Fibroblast of pulmonary artery (primary cell): Measurements from ENCODE around the gene HAPLN1.
A peak's percentile ranks its signal among the peaks of the same experiment; 100 is the strongest.

ENCODE experiments used
- DNase-seq: peaks from one replicate; pipeline ENCODE4 v3.0.0-alpha.2; 2010; ENCODE audit warnings: low read depth
- H3K4me3 ChIP-seq: replicated peaks from 2 replicates; pipeline ENCODE4 v1.5.1; 2011; ENCODE audit warnings: low read depth, mild to moderate bottlenecking, control low read depth, low read length, moderate library complexity
- CTCF ChIP-seq: IDR thresholded peaks from 2 replicates; pipeline ENCODE4 v1.5.1; 2011; ENCODE audit warnings: mild to moderate bottlenecking, control low read depth, low read length, inconsistent platforms; ENCODE audit errors: missing control alignments

The HAPLN1 gene

GRCh38 chr5:83720836-83721537, at the start of gene HAPLN1:
Gene HAPLN1, minus strand, starts transcription at chr5:83720855. Its CDS starts 47,332 bp downstream, at chr5:83673523.
- peak within 1 kb of the TSS; percentile 57 for H3K4me3 ChIP-seq
- no peak for DNase-seq
- no peak for TF ChIP-seq CTCF

- DNase-seq = no peak
- H3K4me3 ChIP-seq = no peak overlapping the region
- TF ChIP-seq CTCF = no peak
Observed at GRCh38 chr5:83767409-83767992, 46.8 kb upstream of the HAPLN1 start.

GRCh38 chr5:83764101-83764500, 43.4 kb upstream of the HAPLN1 start:
- DNase-seq = peak; percentile 21
- no peak overlapping the region for H3K4me3 ChIP-seq
- TF ChIP-seq CTCF = no peak

GRCh38 chr5:83760579-83760978, 39.9 kb upstream of the HAPLN1 start:
- TF ChIP-seq CTCF = no peak
- no peak overlapping the region for H3K4me3 ChIP-seq
- DNase-seq = no peak

GRCh38 chr5:83752700-83753099, 32.0 kb upstream of the HAPLN1 start:
- DNase-seq = no peak
- TF ChIP-seq CTCF = no peak
- no peak overlapping the region for H3K4me3 ChIP-seq

GRCh38 chr5:83751201-83751600, 30.5 kb upstream of the HAPLN1 start:
- no peak overlapping the region for H3K4me3 ChIP-seq
- DNase-seq = no peak
- TF ChIP-seq CTCF = no peak

- DNase-seq = no peak
- no peak for TF ChIP-seq CTCF
- H3K4me3 ChIP-seq = no peak overlapping the region
Observed at GRCh38 chr5:83750749-83751148, 30.1 kb upstream of the HAPLN1 start.
